Ishikawa (cell line): ENCODE measurements around the gene KRTAP9-6.

Experiments used
- CEBPB ChIP-seq: IDR thresholded peaks from 2 replicates; pipeline ENCODE4 v1.6.1; 2012
- CREB1 ChIP-seq: IDR thresholded peaks from 2 replicates; pipeline ENCODE4 v1.6.1; 2012; ENCODE audit warnings: low read depth
- EGR1 ChIP-seq: IDR thresholded peaks from 2 replicates; pipeline ENCODE4 v1.6.1; 2012
- EP300 ChIP-seq: IDR thresholded peaks from 2 replicates; pipeline ENCODE4 v1.6.1; 2012; ENCODE audit warnings: borderline replicate concordance
- FOXM1 ChIP-seq: IDR thresholded peaks from 2 replicates; pipeline ENCODE4 v1.6.1; 2012; ENCODE audit warnings: low read depth, borderline replicate concordance
- NFIC ChIP-seq: IDR thresholded peaks from 2 replicates; pipeline ENCODE4 v1.6.1; 2012
- RAD21 ChIP-seq: IDR thresholded peaks from 2 replicates; pipeline ENCODE4 v1.6.1; 2012; ENCODE audit warnings: low read depth
- REST ChIP-seq: IDR thresholded peaks from 2 replicates; pipeline ENCODE4 v1.6.1; 2012; ENCODE audit warnings: low read depth, mild to moderate bottlenecking
- TAF1 ChIP-seq: IDR thresholded peaks from 2 replicates; pipeline ENCODE4 v1.6.1; 2012; ENCODE audit warnings: low read depth, mild to moderate bottlenecking
- TCF12 ChIP-seq: IDR thresholded peaks from 2 replicates; pipeline ENCODE4 v1.6.1; 2012; ENCODE audit warnings: low read depth
- TEAD4 ChIP-seq: IDR thresholded peaks from 2 replicates; pipeline ENCODE4 v1.6.1; 2012
- YY1 ChIP-seq: IDR thresholded peaks from 2 replicates; pipeline ENCODE4 v1.6.1; 2012; ENCODE audit warnings: low read depth
- ZBTB7A ChIP-seq: IDR thresholded peaks from 2 replicates; pipeline ENCODE4 v1.6.1; 2012; ENCODE audit warnings: low read depth
- TF ChIP-seq, protein P1 (sequence below): IDR thresholded peaks from 2 replicates; pipeline ENCODE4 v1.6.1; 2012
- TF ChIP-seq, protein P2 (sequence below): IDR thresholded peaks from 2 replicates; pipeline ENCODE4 v1.6.1; 2012

The KRTAP9-6 gene

DNA sequence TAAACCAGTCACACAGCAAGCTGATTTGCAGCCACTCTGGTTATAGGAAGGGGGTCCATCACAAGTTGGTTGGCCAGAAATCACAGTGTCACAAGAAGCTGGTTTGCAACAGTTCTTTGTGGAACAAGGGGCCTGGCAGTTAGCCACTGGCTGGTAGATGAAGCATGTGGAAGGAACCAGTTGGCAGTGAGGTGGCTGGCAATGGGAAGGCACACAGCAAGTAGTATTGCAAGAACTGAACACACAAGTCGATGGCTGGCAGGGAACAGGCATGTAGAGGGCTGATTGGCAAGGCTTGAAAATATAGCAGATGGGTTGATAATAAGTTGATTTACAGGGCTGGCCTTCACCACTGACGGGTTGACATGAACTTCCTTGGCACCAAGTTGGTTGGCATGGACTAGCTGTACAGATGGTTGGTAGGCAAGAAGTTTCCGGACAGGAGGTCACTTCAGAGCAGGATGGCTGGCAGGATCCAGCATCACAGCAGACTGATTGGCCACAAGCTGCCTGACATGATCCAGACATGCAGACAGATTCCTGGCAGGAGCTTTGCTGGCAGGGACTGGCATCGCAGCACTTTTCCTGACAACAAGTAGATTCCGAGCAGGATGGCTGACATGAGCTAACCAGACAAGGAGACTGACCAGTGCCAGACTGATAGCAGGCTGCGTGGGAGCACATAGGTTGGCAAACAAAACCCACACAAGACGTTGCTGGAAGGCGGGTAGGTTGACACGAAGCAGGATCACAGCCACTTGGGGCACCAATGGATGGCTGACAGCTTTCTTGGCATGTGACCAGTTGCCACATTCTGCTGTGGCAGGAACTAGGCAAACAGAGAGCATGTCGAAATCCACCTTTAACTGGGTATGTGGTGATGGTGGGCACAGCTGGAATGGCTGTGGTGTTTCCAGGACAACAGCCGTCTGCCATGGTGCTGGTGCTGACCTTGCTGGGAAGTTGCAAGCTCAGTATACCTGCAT, 37.0 kb downstream of the KRTAP9-6 start, which contains the start of gene KRTAP29-1:
KRTAP29-1 (minus strand) TSS at position 936 of the 986 bp plus-strand sequence; CDS start at position 936, 0 bp downstream.
- TF ChIP-seq ZBTB7A (no peak), FOXM1 (no peak), YY1 (no peak), RAD21 (no peak), TCF12 (no peak), CEBPB (no peak), EP300 (no peak), TAF1 (no peak), NFIC (no peak), TEAD4 (no peak), REST (no peak), EGR1 (no peak), CREB1 (no peak)
- TF ChIP-seq, protein P1, sequence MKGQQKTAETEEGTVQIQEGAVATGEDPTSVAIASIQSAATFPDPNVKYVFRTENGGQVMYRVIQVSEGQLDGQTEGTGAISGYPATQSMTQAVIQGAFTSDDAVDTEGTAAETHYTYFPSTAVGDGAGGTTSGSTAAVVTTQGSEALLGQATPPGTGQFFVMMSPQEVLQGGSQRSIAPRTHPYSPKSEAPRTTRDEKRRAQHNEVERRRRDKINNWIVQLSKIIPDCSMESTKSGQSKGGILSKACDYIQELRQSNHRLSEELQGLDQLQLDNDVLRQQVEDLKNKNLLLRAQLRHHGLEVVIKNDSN = no peak
- TF ChIP-seq, protein P2, sequence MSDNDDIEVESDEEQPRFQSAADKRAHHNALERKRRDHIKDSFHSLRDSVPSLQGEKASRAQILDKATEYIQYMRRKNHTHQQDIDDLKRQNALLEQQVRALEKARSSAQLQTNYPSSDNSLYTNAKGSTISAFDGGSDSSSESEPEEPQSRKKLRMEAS = no peak

- TF ChIP-seq CREB1 (no peak), TAF1 (no peak), REST (no peak), ZBTB7A (no peak), TEAD4 (no peak), EP300 (no peak), CEBPB (no peak), EGR1 (no peak), TCF12 (no peak)
- TF ChIP-seq, protein P1 = no peak
- TF ChIP-seq, protein P2 = no peak
Measured at GRCh38 chr17:41302981-41303380, 37.8 kb downstream of the KRTAP9-6 start.

DNA sequence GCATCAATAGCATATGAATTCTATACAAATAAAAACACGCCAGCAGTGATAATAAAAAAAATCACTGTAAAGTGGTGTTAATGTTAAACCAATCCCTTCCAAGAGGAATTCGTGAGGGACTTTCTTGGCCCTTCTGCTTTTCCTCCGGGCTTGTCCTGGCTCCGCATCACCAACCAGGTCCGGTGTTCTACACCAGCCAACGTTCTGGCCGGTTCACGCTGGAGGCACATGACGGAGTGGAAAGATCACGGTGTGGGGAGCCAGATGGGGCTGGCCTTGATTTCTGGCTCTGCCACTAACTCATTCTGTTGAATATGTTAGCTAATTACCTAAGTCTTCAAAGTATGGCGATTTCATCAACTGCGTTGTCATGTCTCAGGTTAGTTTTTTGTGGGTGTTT, 38.9 kb downstream of the KRTAP9-6 start:
- no peak for TF ChIP-seq FOXM1
- TF ChIP-seq, protein P1 = no peak
- TF ChIP-seq TAF1 = no peak
- TF ChIP-seq ZBTB7A = no peak
- no peak for TF ChIP-seq EGR1
- no peak for TF ChIP-seq YY1
- TF ChIP-seq, protein P2 = no peak
- no peak for TF ChIP-seq TCF12
- no peak for TF ChIP-seq TEAD4
- TF ChIP-seq EP300 = no peak
- no peak for TF ChIP-seq CEBPB
- TF ChIP-seq CREB1 = no peak
- no peak for TF ChIP-seq NFIC
- no peak for TF ChIP-seq RAD21
- no peak for TF ChIP-seq REST
